Omental fat pad (tissue), 4 donors: ENCODE data around the gene FAM168A. TPM values are rescaled to one million over a fixed set of nuclear protein-coding genes. Genes with fewer than 3 reads are reported as not detected.

Source experiments
- ATAC-seq: fragments of 150-250 bp; one replicate; pipeline ENCODE4 v1.9.1; 2016; ENCODE audit warnings: mild to moderate bottlenecking, moderate library complexity; ENCODE audit not compliant: low FRiP score
- DNase-seq: peaks from one replicate; pipeline ENCODE4 v3.0.0-alpha.2; 2019; ENCODE audit warnings: low spot score
- total RNA-seq, 4 donors: library from RNA; depleted of rRNA; stranded (reverse); fragments of >200 nt; gene quantifications; one replicate each; pipeline ENCODE4 v1.1.0, GENCODE V29; 2016
- TF ChIP-seq, protein P1 (sequence below), 3 donors: fragments of 450-650 bp; IDR thresholded peaks; one replicate each; pipeline ENCODE4 v1.5.1; 2016 to 2017; ENCODE audit warnings: antibody characterized with exemption in 3 of 3, mild to moderate bottlenecking in 3 of 3, moderate library complexity in 2 of 3

FAM168A gene
- total RNA-seq, 4 donors from 2014 or later, result 13.9 to 30.9 (median 21.0) TPM

DNA sequence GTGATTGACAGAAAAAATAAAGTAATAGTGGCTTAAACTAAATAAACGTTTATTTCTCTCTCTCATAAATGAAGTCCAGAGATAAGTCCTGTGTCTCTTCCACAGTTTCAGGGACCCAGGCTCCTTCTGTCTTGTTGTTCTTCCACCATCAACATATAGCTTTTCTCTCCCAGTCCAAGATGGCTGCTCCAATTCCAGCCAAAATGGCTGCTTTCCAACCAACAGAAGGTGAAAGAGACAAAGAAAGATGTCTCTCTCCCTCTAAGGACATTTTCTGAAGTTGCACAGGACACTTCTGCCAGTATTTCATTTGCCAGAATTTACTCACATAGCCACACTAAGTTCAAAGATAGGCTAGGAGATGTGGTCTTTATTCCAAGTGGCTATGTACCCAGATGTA lies 39.1 kb upstream of the FAM168A start:
- DNase-seq, result no peak
- no peak for ATAC-seq
- TF ChIP-seq, protein P1, sequence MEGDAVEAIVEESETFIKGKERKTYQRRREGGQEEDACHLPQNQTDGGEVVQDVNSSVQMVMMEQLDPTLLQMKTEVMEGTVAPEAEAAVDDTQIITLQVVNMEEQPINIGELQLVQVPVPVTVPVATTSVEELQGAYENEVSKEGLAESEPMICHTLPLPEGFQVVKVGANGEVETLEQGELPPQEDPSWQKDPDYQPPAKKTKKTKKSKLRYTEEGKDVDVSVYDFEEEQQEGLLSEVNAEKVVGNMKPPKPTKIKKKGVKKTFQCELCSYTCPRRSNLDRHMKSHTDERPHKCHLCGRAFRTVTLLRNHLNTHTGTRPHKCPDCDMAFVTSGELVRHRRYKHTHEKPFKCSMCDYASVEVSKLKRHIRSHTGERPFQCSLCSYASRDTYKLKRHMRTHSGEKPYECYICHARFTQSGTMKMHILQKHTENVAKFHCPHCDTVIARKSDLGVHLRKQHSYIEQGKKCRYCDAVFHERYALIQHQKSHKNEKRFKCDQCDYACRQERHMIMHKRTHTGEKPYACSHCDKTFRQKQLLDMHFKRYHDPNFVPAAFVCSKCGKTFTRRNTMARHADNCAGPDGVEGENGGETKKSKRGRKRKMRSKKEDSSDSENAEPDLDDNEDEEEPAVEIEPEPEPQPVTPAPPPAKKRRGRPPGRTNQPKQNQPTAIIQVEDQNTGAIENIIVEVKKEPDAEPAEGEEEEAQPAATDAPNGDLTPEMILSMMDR (IDR thresholded peaks at IDR 0.05), result no peak

DNA sequence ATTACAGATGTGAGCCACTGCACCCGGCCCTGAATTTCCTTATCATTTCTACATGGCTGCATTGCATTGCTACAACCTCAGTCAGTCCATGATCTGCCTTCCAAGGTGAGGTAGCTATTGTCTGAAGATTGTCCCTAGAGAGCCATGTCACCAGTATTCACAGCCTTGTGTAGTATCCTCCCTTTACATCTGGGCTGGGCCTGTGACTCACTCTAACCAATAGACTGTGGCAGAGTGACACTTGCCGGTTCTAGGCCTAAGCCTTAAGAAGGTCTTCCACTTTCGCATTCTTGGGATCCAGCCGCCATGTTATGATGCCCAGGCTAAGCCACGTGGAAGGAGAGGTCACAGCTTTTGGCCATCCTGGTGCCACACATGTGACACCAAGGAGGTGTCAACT lies 38.3 kb upstream of the FAM168A start:
- TF ChIP-seq, protein P1 (IDR thresholded peaks at IDR 0.05), result no peak
- no peak for DNase-seq
- no peak for ATAC-seq

DNA sequence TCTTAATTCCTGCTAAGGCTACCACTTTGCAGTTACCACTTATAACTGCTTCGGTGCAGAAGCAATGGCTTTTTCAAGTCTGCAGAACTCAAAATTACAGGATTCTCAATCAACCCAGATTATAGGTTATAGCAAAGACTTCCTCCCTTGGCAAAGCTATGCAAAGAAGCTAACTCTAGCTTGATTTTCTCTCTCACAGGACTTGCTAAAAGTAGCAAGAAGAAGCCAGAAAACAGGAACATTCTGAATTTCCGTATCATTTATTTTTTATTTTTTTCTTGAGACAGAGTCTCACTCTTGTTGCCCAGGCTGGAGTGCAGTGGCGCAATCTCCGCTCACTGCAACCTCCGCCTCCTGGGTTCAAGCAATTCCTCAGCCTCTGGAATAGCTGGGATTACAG lies 37.8 kb upstream of the FAM168A start:
- TF ChIP-seq, protein P1 (IDR thresholded peaks at IDR 0.05), result no peak
- no peak for ATAC-seq
- no peak for DNase-seq

DNA sequence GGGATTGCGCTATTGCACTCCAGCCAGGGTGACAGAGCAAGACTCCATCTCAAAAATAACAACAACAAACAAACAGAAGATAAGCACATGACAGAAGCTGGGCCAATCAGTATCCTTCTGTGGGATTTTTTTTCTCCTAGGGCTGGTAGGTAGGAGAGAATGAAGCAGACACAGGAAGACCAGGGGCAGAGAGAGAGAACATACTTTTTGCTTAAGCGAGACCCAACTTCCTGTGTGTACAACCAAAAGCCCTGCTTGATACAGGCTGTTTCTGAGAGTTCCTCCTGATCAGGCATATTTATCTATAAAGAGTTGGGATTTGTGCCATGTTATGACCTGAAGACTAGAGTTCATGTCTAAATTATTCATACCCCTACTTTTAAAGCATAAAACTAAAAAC lies 36.1 kb upstream of the FAM168A start:
- no peak for DNase-seq
- TF ChIP-seq, protein P1 (IDR thresholded peaks at IDR 0.05), result no peak

DNA sequence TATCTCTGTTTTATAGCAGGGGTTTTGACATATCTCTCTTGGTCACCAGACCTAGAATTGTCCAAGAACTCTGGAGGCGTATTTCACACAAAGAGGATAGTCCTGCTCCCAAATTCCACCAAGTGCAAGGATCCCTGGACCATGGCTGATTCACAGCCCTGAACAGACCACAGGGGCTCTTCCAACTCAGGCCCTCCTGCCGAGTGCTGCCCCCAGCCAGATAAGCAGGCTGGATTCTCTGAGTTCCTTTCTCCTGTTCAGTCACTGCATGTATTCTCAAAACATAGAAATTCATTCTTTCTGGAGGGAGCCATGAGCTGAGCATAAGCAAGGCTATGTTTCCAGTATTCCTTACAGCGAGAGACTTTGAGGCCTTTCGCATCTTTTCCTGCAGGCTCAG lies 35.1 kb upstream of the FAM168A start:
- TF ChIP-seq, protein P1 (IDR thresholded peaks at IDR 0.05), result no peak
- ATAC-seq (no peak), DNase-seq (no peak)

More for the DNA sequence above, 36.1 kb upstream of the FAM168A start:
- ATAC-seq, result no peak

DNA sequence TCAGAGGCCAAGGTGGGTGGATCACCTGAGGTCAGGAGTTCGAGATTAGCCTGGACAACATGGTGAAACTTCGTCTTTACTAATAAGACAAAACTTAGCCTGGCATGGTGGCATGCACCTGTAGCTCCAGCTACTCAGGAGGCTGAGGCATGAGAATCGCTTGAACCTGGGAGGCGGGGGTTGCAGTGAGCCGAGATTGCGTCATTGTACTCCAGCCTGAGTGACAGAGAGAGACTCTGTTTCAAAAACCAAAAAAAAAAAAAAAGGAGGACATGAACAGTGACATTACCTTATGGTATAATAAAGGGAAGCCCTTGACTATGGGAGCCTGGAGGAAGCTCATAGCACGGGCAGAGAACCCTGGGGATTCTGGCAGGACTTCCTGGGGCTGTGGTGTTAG lies 32.0 kb upstream of the FAM168A start:
- no peak for ATAC-seq
- TF ChIP-seq, protein P1 (IDR thresholded peaks at IDR 0.05), result no peak
- no peak for DNase-seq

DNA sequence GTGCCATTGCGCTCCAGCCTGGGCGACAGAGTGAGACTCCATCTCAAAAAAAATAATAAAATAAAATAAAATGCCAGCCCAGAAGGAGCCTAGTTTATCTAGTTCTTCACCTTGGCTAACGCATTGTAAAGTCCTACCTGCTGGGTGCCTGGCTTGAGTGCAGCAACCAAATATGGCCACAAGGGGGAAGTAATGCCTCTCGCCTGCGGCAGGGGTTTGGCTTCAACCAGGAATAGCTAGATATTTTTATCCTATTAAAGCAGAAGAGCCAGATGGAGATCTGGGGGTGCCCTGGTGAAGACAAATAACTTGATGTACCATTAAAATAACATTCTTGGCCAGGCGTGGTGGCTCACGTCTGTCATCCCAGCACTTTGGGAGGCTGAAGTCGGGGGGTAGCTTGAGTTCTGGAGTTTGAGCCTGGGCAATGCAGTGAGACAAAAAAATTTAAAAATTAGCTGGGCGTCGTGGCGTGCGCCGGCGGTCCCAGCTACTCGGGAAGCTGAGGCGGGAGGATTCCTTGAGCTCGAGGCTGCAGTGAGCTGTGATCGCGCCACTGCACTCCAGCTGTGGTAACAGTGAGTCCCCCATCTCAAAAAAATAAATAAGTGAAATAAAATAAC lies 27.9 kb upstream of the FAM168A start:
- ATAC-seq, result peak; percentile 64
- TF ChIP-seq, protein P1 (IDR thresholded peaks at IDR 0.05), result peak in 1 of 3 donors; percentile 70
- DNase-seq, result no peak
